ENCODE results near the gene ALOX5AP. TPM values are rescaled to one million over a fixed set of nuclear protein-coding genes. Genes with fewer than 3 reads are reported as not detected.

Gene ALOX5AP
- total RNA-seq, 6 experiments from 2014 or later: 0.53 to 6.7 (median 3.7) TPM

DNA sequence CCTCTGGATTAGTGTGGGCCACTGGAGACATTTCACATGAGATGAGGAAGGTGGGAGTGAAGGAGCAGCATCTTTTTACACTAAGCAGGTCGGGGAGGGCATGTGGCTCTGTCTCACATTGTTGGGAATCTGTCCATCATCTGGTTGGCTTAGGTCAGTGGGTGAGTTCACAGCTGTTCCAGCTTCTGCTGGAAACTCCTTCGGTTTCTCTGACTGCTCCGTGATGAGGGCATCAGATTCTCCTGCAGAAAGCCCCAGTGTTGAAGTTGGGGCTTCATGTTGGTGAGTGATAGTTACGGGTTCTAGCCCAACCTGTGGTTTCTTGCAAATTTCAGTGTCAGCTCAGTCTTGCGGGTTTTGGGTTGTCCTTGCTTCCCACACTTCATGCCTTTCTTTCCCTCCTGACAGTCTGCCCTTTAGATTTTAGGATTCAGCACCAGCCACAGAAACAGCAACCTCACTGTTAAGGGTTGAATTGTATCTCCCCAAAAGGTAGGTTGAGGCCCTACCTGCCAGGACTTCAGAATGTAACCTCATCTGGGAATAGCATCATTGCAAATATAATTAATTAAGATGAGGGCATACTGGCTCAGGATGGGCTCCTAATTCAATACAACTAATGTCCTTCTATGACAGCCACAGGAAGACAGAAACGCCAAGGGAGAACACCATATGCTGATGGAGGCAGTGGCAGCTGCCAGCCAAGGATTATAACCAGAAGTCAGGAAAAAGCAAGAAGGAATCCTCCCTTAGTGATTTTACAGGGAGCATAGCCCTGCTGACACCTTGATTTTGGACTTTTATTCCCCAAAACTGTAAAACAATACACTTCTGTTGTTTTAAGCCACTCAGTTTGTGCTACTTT lies 7.6 kb upstream of the ALOX5AP start:
- H3K9me3 ChIP-seq: no peaks in the 10 kb centered on the region
- H3K4me3 ChIP-seq: no peak overlapping the region
- no peak overlapping the region for H3K27ac ChIP-seq
- ATAC-seq (no peak), DNase-seq (no peak)
- intact Hi-C loops (cut with DNase I): no loop called here
- TF ChIP-seq POLR2A (IDR thresholded peaks at IDR 0.05): no peak
- TF ChIP-seq, protein P1, sequence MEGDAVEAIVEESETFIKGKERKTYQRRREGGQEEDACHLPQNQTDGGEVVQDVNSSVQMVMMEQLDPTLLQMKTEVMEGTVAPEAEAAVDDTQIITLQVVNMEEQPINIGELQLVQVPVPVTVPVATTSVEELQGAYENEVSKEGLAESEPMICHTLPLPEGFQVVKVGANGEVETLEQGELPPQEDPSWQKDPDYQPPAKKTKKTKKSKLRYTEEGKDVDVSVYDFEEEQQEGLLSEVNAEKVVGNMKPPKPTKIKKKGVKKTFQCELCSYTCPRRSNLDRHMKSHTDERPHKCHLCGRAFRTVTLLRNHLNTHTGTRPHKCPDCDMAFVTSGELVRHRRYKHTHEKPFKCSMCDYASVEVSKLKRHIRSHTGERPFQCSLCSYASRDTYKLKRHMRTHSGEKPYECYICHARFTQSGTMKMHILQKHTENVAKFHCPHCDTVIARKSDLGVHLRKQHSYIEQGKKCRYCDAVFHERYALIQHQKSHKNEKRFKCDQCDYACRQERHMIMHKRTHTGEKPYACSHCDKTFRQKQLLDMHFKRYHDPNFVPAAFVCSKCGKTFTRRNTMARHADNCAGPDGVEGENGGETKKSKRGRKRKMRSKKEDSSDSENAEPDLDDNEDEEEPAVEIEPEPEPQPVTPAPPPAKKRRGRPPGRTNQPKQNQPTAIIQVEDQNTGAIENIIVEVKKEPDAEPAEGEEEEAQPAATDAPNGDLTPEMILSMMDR (IDR thresholded peaks at IDR 0.05): no peak
- no peaks in the 10 kb centered on the region for H3K36me3 ChIP-seq
- H3K4me1 ChIP-seq: no peaks in the 10 kb centered on the region
- 100% methylated on average over 2 of the region's 6 CpGs for WGBS (ENCODE audit: insufficient coverage, low coverage, low lambda C conversion rate, missing lambda C conversion rate)
- H3K27me3 ChIP-seq: no peaks in the 10 kb centered on the region

DNA sequence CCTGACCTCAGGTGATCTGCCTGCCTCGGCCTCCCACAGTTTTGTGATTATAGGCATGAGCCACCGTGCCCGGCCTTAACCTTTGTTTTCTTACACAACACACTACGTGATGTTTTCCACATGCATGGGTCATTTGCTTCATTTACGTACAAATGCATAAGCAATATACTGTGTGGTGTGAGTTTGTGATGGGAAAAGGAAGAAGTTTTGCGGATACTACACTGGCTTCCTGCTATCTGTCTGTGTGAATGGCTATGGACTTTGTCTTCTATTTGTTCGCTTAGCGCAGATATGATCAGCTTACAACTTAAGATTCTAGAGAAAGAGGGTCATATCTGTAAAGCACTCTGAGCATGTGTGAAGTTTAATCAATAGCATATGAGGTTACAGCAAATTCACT lies 5.5 kb upstream of the ALOX5AP start:
- H3K36me3 ChIP-seq: no peaks in the 10 kb centered on the region
- 56% methylated on average over 8 of the region's 8 CpGs for WGBS (ENCODE audit: insufficient coverage, low coverage, low lambda C conversion rate, missing lambda C conversion rate)
- intact Hi-C loops (cut with DNase I): no loop called here

DNA sequence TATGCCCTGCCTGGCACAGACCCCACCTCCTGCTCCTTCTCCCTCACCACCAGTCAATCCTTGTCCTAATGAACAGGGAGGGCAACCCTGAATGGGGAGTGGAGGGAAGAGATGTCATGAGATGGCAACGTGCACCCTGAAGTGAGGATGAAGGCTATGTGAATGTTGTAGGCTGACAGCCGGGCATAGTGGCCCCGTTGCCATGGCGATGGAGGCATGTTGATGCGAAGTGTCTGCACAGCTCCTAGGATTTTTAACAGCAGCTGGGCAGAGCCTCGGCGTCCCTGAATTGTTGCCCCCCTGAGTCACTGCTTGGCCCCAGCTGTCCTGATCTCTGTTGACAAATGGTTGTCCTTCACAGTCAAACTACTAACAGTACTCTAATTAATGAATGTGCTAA lies 4.8 kb upstream of the ALOX5AP start:
- Histone ChIP-seq H3K27ac (no peak overlapping the region), H3K9me3 (no peaks in the 10 kb centered on the region), H3K27me3 (no peaks in the 10 kb centered on the region), H3K4me3 (no peak overlapping the region), H3K36me3 (no peaks in the 10 kb centered on the region), H3K4me1 (no peaks in the 10 kb centered on the region)
- WGBS (ENCODE audit: insufficient coverage, low coverage, low lambda C conversion rate, missing lambda C conversion rate): 67% methylated on average over 1 of the region's 7 CpGs
- TF ChIP-seq, protein P1 (IDR thresholded peaks at IDR 0.05): no peak
- TF ChIP-seq POLR2A (IDR thresholded peaks at IDR 0.05): no peak
- ATAC-seq (no peak), DNase-seq (no peak)
- intact Hi-C loops (cut with DNase I): no loop called here

More for the DNA sequence above, 5.5 kb upstream of the ALOX5AP start:
- H3K27me3 ChIP-seq: no peaks in the 10 kb centered on the region
- no peak overlapping the region for H3K27ac ChIP-seq
- ATAC-seq: no peak
- no peaks in the 10 kb centered on the region for H3K9me3 ChIP-seq
- no peak overlapping the region for H3K4me3 ChIP-seq
- TF ChIP-seq, protein P1 (IDR thresholded peaks at IDR 0.05): no peak
- no peak for TF ChIP-seq POLR2A (IDR thresholded peaks at IDR 0.05)
- no peak for DNase-seq
- no peaks in the 10 kb centered on the region for H3K4me1 ChIP-seq

- intact Hi-C loops (cut with DNase I): no loop called here
- H3K27ac ChIP-seq: no peak overlapping the region
- 96% methylated on average over 4 of the region's 21 CpGs for WGBS (ENCODE audit: insufficient coverage, low coverage, low lambda C conversion rate, missing lambda C conversion rate)
- no peak for ATAC-seq
- H3K9me3 ChIP-seq: no peaks in the 10 kb centered on the region
- no peaks in the 10 kb centered on the region for H3K4me1 ChIP-seq
- DNase-seq: no peak
- no peak overlapping the region for H3K4me3 ChIP-seq
- H3K36me3 ChIP-seq: no peaks in the 10 kb centered on the region
- TF ChIP-seq, protein P1 (IDR thresholded peaks at IDR 0.05): no peak
- no peak for TF ChIP-seq POLR2A (IDR thresholded peaks at IDR 0.05)
- no peaks in the 10 kb centered on the region for H3K27me3 ChIP-seq
Observed at GRCh38 chr13:30731361-30732045, 3.8 kb upstream of the ALOX5AP start.

Measured in right lobe of liver (tissue), 6 donors.